Peyer's patch (tissue), 4 donors: ENCODE data around the gene PAN3.

Source experiments
- POLR2A ChIP-seq, 2 donors: fragments of 450-650 bp; IDR thresholded peaks; one replicate each; pipeline ENCODE4 v1.5.1; 2017; ENCODE audit warnings: antibody characterized with exemption in 2 of 2, mild to moderate bottlenecking in 2 of 2, moderate library complexity in 2 of 2
- TF ChIP-seq, protein P1 (sequence below), 6 experiments: fragments of 450-650 bp in 4 of 6; fragments of 200-600 bp in 2 of 6; sonication (generic) in 1 of 6; IDR thresholded peaks; one replicate each; pipeline ENCODE4 v1.5.1; 2017 to 2019; ENCODE audit warnings: antibody characterized with exemption in 6 of 6, mild to moderate bottlenecking in 3 of 6, moderate library complexity in 1 of 6

DNA sequence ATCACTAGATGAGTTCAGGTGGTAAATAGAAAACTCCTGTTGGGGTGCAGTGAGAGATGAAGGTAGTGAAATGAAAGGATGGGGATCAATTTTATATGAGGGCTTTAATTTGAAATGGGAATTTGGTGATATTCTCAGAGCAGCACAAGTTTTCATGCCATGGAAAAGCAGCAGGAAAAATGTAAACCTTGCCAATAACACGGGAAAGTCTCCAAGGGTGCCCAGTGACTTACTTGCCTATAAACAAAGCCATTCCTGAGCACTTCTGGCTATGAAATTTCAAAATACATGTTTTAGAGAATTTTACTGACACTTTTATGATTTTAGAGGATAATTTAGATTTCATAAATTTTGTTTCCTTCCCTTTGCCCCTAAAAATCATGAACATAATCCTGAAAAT lies 21.6 kb upstream of the PAN3 start:
- TF ChIP-seq, protein P1, sequence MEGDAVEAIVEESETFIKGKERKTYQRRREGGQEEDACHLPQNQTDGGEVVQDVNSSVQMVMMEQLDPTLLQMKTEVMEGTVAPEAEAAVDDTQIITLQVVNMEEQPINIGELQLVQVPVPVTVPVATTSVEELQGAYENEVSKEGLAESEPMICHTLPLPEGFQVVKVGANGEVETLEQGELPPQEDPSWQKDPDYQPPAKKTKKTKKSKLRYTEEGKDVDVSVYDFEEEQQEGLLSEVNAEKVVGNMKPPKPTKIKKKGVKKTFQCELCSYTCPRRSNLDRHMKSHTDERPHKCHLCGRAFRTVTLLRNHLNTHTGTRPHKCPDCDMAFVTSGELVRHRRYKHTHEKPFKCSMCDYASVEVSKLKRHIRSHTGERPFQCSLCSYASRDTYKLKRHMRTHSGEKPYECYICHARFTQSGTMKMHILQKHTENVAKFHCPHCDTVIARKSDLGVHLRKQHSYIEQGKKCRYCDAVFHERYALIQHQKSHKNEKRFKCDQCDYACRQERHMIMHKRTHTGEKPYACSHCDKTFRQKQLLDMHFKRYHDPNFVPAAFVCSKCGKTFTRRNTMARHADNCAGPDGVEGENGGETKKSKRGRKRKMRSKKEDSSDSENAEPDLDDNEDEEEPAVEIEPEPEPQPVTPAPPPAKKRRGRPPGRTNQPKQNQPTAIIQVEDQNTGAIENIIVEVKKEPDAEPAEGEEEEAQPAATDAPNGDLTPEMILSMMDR (IDR thresholded peaks at IDR 0.05): no peak
- TF ChIP-seq POLR2A (IDR thresholded peaks at IDR 0.05): no peak
